GM19239 (cell line): ENCODE measurements around the gene NRK.
"Not testable (repeated sequence)": the region's sequence is repeated elsewhere in the genome, so short reads cannot be mapped to it uniquely, and the experiment has no call there.

Source experiments
- DNase-seq: peaks from one replicate; pipeline ENCODE4 v3.0.0; 2011; ENCODE audit warnings: low spot score; ENCODE audit not compliant: insufficient read length
- FAIRE-seq: peaks from 2 replicates; lab custom pipeline; 2011; peaks lifted over from hg19 to GRCh38; lab: Jason Lieb, UNC

Gene NRK

DNA sequence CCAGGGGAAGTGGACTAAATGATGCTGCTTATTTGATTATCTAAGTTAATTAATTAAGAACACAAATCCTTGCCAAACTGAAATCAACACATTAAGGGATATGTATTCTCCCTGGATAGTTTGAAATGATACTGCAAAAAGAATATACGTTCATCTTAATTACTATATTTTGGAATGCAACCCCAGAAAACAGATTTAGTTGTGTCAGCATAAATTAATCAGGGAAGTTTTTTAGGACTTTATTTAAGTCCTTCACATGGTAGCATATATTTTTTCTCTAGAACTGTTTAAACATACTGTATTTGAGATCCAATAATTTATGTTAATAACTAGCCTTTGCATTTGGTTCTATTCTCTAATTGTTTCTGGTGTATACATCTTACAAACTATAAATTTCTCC, 52.5 kb downstream of the NRK start:
- FAIRE-seq (no peak), DNase-seq (no peak)

DNA sequence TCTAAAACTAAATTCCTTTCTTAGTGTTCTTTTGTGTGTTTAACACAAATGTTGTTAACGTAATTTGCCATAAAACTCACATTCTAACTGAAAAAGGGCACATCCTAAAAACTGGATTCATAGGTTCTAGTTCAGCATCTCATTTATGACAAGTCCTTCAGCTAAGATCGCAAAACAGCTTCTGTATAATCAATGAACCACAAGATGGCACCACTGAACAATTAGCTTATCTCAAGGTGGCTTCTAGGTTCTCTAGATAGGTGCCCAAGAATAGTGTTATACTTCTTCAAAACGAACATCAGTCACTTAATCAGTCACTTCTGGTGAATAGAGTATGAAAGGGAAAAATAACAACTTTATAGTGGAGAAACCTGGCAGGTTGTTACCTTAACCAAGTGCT, 54.3 kb downstream of the NRK start:
- DNase-seq = no peak
- FAIRE-seq = no peak

DNA sequence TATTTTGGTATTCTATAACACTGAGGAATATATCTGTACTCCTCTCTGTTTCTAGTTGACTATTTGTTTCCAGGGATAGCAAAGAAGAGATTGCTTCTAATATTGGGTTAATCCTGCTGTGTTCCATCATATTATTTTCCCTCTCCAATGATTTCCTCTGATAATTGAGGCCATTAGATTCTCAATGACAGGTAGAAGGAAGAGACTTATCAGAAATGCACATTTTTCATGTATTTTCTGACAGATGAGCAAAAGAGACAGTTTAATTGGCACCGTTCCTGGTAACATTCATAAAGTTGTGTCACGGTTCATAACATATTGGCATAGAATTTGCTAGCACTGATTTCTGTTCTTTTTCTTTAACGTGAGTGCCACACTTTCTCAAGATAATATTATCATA, 58.2 kb downstream of the NRK start:
- DNase-seq (no peak), FAIRE-seq (no peak)

GRCh38 chrX:105882581-105883275, 60.4 kb downstream of the NRK start:
- DNase-seq (no peak), FAIRE-seq (no peak)

GRCh38 chrX:105894721-105895120, 72.4 kb downstream of the NRK start:
- no peak for FAIRE-seq

DNA sequence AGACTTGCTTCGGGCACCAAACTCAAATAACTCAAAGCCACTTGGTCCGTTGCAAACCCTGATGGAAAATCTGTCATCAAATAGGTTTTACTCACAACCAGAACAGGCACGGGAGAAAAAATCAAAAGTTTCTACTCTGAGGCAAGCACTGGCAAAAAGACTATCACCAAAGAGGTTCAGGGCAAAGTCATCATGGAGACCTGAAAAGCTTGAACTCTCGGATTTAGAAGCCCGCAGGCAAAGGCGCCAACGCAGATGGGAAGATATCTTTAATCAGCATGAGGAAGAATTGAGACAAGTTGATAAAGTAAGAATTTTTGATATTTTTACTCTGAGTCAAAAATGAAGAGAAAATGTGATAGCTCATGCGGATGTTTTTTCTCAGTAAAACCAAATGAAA, 87.2 kb downstream of the NRK start:
- no peak for DNase-seq
- no peak for FAIRE-seq

More at GRCh38 chrX:105894721-105895120, 72.4 kb downstream of the NRK start:
- no peak for DNase-seq

- DNase-seq (no peak), FAIRE-seq (no peak)
Observed at GRCh38 chrX:105910563-105911105, 88.3 kb downstream of the NRK start.

DNA sequence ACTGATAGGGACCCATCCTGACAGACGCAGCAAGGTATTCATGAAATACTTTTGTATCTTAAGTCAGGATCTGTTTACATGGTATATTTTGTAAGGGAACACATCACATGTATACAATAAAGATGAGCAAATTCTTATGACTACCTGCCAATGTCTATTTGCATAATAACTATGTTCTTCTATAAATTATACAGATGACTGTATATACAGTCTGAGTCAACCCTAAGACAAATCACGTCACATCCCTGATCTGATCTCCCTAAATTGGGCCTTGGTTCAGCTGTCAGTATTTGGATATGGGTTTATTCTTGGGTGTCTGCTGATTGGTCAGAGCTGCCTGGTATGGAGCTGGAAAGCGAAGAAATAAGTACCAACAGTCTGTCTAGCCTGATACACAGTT, 122.9 kb downstream of the NRK start:
- FAIRE-seq (no peak), DNase-seq (no peak)

- DNase-seq = no peak
- no peak for FAIRE-seq
Observed at GRCh38 chrX:105969487-105969886, 147.1 kb downstream of the NRK start.

DNA sequence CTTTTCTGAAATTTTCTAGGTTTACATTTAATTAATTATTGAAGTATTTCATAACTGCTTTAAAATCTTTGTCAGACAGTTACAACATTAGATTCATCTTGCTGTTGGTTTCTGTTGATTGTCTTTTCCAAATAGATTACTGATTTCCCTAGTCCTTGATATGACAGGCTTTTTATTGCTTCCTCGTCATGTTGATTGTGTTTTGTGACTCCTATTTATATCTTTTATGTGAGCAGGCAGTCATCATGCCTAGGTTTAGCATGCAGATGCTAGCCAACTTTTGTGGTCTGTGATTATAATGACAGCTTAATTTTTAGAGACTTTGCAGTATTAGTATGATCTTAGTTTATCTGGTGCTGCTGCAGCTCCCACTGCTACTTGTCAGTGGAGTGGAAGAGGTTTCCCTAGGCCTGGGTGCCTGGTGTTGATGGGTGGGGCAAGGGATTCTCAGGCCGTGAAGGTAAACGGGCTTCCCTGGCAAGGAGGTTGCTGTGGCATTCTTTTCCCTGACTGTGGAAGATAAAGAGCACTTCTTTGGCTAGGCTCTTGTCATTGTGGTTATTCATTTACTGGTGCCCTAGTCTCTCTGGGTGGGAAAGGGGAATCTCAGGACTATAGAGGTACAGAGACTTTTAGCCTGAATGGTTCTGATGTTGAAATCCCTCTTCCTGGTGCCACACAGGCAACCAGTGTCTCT, 150.5 kb downstream of the NRK start:
- no peak for FAIRE-seq
- no peak for DNase-seq

DNA sequence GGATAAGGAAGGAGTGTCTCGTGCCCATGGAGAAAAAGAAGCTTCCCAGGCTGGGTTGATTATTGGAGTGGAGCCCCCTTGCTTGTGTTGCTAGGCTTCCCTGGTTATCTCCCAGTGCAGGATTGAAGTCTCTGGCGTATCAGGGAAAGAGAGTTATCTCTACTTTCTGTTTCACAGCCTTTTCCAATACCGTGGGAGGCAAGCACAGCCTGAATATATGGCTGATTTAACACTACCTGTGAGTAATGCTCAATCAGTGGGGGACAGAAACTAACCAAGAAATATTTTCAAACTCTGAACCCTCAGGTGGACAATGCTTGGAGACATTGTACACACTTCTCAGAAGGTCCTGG, 151.0 kb downstream of the NRK start:
- no peak for FAIRE-seq
- no peak for DNase-seq

DNA sequence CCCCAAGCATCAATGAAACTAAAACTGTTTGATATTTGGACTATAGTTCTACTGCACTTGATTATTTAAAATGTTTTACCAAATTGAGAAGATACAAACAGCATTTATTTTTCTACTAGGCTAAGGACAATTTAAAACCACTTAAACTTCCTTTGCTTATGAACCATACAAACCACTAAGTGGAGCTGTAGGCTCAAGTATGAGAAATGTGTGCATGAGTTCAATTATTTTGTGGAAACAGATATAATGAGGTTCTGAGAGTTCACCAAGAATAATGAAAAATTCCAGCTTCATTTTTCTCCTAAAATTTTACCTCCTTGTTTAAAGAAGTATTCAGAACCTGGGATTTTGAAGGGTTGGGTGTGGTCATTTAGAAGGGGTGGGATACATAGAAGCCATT, 153.0 kb downstream of the NRK start:
- FAIRE-seq = no peak
- no peak for DNase-seq

- DNase-seq = no peak
- no peak for FAIRE-seq
Observed at GRCh38 chrX:105981772-105982485, 159.6 kb downstream of the NRK start.

GRCh38 chrX:105988487-105988886, 166.1 kb downstream of the NRK start:
- DNase-seq, FAIRE-seq: not testable (repeated sequence)

GRCh38 chrX:105999294-105999693, 177.0 kb downstream of the NRK start:
- FAIRE-seq = no peak

DNA sequence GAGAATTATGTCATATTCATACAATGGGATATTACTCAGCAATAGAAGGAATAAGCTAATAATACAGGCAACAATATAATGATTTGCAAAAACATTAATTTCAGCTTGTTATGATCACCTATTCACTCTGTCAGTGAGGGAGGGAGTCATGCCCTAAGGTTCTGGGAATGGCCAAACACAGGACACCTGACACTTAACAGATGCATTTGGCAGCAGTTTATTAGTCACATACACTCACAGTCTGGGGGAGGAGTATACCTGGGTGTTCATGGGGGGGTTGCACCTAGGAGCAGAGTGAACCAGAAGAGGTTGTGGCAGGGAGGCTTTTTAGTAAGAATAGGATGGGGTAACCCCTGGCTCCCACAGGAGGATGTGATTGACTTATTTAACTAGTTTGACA, 177.9 kb downstream of the NRK start:
- FAIRE-seq = no peak
- DNase-seq = no peak

More at GRCh38 chrX:105999294-105999693, 177.0 kb downstream of the NRK start:
- DNase-seq = no peak

DNA sequence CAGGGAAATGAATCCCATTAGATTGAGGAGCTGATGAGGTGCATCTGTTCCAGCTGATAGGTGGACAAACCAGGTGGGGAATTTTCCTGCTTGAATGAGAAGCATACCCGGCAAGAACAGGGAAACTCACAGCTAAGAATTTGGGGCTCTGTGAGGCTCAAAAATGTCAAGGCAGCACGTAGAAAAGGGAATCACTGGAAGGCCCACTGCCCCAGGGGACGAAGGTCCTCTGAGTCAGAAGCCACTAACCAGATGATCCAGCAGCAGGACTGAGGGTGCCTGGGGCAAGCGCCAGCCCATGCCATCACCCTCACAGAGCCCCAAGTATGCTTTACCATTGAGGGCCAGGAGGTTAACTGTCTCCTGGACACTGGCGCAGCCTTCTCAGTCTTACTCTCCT, 178.3 kb downstream of the NRK start:
- FAIRE-seq, DNase-seq: not testable (repeated sequence)

GRCh38 chrX:106005684-106006083, 183.3 kb downstream of the NRK start:
- FAIRE-seq (no peak), DNase-seq (no peak)

- FAIRE-seq = no peak
- DNase-seq = no peak
Observed at GRCh38 chrX:106007815-106008214, 185.5 kb downstream of the NRK start.
